ENCODE measurements around the gene ZSCAN22.
A peak's percentile ranks its signal among the peaks of the same experiment; 100 is the strongest.
"Not testable (repeated sequence)": the region's sequence is repeated elsewhere in the genome, so short reads cannot be mapped to it uniquely, and the experiment has no call there.

Gene ZSCAN22

DNA sequence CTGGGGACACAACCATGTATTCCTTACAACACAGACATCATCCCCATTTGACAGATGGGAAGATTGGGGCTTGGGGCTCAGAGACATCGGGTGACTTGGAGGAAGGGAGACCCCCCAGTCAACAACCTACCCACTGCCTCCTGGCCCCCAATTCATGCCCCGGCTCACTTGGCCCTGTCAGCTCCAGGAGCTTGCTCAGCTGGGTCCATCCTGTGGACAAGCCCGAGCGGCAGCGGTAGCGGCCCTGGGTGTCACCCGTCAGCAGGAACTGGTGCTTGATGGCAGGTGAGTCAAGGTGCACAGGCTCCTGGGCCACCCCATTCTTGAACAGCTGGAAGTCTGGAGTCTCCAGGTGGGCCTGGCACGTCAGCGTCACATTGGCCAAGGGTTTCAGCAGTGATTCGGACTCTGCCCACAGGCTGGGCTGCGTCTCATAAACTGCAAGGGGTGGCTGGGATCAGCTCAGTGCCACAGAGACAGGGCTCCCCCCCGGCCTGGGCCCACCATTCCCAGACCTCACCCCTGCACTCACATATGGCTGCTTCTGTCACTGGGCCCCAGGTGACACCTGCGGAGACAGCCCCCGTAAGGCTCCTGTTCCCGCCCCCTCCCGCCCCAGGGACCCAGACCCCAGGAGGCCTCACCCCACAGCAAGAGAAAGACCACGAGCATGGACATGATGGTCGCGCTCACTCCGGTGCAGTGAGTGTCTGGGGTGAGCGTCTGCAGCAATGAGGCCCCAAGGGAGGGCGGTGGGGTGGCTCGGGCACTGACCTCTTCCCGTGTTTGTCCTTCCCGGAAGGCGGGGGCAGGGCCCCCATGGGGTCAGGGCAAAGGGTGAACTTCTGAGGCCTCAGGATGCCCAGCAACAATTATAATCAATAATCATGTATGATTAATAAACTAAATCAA lies 26.2 kb downstream of the ZSCAN22 start, which contains the start of gene A1BG:
Gene A1BG, minus strand, starts transcription at position 733 of the 912 bp plus-strand sequence. Its CDS starts 55 bp downstream, at position 678.
- no peak for DNase-seq

DNA sequence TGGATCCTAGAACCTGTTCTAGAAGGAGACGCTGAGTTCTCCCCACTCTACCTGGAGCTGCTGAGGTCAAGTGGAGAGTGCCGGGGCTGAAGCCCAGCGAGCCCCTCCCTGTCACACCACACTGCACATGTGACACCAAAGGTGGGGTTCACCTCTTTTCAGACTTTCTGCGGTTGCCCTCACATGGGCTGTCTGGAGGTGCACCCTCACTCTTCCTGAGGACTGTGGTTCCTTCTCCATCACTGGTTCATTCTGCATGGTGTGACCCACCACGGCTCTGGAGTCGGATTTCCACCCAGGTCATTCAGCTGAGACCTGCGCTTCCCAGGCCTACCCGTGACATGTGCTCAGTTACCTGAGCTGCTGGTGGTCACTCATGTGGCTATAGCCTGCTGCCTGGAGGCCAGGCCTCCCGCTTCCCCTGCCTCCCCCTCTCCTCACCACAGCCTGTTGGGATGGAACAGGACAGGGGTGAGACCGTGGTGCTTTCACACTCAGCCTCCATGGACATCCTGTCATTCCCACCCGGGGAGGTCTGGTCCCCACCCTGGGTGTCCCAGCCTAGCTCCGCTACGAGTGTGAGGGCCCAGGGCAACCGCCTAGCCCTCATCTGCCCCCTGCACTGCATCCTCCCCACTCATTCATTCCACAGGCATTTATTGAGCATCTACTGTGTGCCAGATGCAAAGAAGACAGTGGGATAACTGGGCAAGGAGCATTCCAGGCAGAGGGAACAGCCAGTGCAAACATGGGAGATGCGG lies 27.1 kb downstream of the ZSCAN22 start:
- DNase-seq, result no peak

DNA sequence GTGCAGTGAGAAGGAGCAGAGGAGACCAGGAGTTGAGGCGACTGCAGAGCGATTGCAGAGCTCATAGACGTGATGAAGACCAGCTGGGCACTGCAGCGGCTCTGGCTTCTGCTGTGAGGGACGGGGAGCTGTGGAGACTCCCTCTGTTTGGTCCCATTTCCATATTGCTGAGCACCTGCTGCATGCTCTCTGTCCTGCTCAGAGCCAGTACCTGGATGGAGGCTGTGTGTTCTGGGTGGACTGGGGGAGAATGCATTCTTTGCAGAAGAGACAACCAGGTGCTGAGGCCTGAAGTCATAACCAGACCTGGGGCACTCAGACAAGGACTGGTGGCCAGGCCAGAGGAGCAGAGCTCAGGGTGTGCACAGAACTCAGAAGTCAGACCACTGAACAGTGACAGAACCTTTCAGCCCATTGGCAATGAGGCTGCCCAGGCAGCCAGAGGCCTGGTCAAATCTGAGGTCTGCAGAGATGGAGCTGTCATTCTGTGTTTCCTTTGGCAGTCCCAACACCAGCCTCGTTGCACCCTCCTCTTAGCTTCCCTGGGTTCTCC lies 27.8 kb downstream of the ZSCAN22 start:
- no peak for DNase-seq

DNA sequence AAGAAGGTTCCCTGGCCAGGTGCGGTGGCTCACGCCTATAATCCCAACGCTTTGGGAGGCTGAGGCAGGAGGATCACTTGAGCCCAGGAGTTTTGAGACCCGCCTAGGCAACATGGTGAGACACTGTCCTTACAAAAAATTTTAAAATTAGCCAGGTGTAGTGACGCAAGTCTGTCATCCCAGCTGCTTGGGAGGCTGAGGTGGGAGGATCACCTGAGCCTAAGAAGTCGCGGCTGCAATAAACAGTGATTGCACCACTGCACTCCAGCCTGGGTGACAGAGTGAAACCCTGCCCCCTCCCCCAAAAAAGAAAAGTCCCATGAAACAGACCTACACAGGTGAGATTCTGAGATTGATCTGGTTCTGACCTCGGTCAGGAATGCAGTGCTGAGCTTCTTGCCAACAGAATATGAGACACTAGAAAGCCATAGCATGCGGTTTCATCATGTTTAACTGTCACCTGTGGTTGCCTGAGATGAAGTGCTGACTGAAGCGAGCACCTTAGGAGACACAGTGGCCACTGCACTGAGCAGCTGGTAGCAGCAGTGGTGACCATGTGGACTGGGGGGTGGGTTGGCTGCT lies 28.5 kb downstream of the ZSCAN22 start:
- DNase-seq, result no peak

DNA sequence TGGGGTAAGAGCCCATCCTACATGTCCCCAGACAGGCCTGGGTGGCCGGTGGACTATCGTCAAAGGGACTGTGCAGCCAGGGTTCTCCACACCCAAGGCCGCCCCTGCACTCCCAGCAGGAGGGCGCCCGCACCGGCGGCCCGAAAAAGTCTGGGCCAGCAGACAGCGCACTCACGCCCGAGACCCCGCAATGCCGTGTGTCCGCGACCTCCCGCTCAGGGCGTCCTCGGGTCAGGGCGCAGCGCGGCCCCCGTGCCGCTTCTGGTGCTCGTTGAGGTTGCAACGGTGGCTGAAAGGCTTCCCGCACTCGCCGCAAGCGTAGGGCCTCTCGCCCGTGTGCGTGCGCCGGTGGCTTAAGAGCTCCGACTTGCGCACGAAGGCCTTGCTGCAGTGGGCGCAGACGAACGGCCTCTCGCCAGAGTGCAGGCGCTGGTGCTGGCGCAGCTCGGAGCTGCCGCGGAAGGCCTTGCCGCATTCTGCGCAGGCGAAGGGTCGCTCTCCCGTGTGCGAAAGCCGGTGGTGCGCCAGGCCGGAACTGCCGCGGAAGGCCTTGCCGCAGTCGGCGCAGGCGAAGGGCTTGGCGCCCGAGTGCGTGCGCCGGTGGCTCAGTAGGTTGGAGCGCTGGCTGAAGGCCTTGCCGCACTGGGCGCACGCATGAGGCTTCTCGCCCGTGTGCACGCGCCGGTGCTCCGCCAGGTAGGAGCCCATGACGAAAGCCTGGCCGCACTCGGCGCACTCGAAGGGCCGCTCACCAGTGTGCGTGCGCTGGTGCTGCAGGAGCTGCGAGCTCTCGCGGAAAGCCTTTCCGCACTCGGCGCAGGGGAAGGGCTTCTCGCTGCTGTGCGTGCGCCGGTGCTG lies 29.3 kb downstream of the ZSCAN22 start:
- DNase-seq, result no peak

DNA sequence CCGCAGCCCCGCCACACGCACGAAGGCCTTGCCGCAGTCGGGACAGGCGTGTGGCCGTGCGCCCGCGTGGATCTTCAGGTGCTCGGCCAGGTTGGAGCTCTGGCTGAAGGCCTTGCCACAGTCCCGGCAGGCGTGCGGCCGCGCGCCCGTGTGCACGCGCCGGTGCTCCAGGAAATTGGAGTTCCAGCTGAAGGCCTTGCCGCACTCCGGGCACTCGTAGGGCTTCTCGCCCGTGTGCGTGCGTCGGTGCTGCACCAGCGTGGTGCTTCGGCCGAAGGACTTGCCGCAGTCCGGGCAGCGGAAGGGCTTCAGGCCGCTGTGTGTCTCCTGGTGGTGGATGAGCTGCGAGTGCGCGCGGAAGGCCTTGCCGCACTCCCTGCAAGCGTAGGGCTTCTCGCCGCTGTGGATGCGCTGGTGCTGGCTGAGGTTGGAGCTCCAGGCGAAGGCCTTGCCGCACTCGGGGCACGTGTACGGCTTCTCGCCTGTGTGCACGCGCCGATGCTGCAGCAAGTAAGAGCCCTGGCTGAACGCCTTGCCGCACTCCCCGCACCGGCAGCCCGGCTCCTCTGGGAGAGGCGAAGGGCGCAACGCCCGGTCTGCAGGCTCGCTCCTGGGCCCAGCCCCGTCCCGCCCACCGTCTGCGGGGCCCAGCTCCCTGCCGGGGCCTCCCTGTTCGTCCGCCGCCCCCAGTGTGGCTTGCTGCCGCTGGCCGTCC lies 30.1 kb downstream of the ZSCAN22 start:
- DNase-seq, result no peak

DNA sequence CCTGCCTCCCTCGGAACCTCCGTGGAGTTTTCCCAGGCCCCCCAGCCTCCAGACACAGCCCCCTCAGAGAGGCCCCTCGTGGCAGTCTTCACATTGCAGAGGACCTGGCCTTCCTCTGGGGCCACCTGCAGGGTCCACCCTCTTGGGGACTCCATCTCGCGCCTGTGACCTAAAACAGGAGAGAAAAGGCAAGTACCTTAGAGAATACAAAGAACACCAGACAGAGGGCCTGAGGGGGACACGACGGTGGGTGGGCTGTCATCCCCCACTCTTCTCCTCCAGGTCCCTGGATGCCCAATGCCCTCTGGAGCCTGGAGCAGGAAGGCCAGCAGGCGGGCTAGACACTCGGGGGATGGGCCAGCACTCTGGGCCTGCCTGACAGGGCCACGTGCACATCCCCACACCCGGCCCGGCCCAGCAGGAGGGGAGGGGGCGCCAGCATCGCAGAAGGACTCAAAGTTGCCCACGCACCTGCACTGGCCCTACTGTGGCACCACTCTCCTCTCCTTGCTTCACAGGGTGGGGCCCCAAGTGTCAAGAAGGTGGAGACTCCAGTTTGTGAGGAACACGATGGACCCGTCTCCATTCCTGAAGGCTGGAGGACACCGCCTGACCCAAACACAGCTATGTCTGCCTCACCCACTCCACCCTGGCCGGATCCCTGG lies 30.8 kb downstream of the ZSCAN22 start:
- DNase-seq, result no peak

DNA sequence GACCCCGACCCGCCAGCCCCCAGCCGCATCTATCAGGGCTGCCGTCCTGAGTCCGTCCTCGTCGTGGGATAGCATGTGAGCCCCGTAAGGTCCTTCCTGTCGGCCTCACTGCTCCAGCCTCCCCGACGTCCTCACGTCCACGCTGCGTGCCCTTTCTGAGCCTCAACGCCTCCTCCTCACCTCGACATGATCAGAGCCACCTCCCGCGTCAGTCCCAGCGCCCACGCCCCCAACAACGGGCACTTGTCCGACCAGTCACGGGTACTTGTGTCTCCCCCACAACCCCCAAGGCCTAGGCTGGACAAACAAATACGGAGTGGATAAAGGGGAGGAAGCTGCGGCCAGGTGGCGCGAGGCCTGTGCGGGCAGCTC lies 35.1 kb downstream of the ZSCAN22 start:
- DNase-seq, result no peak

DNA sequence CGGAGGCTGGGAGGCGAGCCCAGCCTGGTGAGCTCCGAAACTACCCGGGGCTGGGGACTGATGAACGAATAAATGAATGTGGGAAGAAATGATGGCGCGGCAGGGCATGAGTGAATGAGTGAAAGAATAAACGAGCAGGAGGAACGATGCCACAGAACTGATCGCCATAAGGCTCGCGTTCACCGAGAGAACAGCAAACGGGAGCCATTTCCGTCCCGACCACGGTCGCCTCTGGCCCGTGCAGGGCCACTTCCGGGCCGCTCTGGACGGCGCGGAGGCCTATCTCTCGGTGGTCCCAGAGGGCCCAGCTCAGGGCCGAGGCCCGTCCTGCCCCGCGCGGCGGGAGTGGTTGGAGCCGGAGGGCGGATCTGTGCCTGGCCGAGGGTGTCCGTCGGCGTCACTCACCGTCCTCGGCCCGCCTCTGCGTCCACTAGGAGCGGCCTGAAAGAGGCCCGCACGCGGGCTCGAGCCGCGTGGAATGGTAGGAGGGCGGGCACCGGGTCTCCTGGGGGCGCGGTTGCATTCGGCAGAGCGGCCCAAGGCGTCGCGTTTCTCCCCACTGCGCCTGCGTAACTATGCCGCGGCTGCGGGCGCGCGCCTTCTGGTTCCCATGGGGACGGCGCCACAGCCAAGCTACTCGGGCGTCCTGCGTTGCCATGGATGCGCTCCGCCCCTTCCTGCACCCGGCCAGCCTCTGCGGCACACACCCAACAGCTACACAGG lies 35.6 kb downstream of the ZSCAN22 start, which contains the start of gene ZNF497:
Gene ZNF497, minus strand, starts transcription at position 480 of the 723 bp plus-strand sequence. CDS start 5,116 bp downstream, outside the sequence.
- DNase-seq, result peak; percentile 98

DNA sequence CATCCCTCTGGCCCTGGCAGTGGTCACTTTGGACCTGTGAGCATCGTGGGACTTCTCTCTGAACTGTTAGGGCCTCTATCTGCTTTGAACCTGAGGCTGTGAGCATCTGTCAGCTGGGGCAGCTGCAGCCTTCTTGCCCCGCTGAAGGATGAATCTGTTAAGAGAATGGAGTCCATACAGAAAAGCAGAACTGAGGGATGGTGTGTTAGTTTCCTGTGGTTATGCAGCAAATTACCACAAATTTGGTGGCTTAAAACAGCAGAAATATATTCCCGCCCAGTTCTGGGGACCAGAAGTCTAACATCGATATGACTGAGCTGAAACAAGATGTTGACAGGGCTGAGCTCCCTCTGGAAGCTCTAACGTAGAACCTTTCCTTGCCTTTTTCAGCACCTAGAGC lies 37.4 kb downstream of the ZSCAN22 start:
- DNase-seq, result no peak

DNA sequence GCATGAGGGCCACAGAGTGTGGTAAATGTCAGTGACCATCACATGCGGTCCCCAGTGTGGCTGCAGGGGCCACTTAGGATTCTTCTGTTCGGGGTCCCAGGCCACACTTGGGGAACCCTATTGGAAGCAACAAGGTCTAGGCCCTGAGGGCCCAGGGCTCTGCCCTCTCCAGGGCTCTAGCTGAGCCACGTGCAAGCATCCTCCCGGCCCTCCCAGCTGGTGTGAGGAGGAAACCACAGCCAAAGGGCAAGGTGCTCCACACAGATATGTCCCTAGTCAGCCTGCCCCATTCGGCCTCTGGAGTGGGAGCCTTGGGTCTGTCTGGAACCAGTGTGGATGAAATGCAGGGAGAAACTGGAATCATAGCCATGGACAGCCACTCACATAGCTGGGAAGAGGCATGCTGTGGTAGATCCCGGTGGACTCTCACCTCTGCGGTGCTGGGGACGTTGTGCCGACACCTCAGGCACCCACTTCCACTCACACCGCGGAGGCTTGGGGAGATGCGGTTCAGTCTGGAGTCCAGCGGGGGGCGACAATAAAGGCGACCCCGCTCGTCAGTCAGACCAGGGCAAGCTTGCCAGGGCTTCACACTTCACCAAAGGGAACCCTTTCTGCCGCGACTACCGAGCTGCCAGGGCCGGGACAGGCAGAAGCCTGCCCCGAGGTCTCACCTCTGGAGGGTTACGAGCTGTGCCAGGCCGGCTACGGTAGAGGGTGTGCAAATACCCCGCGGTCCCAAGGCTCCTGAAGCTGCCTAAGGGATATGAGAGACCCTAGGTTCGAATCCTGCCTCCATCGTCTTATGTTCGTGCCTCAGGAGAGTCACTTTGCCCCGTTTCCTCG lies 40.0 kb downstream of the ZSCAN22 start:
- no peak for DNase-seq

DNA sequence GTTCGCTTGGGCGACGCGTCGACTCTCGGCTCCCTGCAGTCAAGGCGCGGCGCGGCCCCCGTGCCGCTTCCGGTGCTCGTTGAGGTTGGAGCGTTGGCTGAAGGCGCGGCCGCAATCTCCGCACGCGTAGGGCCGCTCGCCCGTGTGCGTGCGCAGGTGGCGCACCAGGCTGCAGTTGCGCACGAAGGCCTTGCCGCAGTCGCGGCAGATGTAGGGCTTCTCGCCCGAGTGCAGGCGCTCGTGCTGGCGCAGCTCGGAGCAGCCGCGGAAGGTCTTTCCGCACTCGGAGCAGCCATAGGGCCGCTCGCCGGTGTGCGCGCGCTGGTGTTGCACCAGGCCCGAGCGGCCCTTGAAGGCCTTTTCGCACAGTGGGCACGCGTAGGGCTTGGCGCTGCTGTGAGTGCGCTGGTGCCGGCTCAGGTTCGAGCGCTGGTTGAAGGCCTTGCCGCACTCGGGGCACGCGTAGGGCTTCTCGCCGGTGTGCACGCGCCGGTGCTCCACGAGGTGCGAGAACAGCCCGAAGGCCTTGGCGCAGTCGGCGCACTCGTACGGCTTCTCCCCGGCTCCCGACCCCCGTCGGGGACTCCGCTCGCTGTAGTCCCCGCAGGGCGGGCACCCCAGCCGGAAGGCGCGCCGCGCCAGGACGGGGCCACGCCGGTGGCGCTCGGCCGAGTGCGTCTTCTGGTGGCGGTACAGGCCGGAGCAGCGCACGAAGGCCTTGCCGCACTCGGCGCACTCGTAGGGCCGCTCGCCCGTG lies 41.1 kb downstream of the ZSCAN22 start:
- DNase-seq, result no peak

DNA sequence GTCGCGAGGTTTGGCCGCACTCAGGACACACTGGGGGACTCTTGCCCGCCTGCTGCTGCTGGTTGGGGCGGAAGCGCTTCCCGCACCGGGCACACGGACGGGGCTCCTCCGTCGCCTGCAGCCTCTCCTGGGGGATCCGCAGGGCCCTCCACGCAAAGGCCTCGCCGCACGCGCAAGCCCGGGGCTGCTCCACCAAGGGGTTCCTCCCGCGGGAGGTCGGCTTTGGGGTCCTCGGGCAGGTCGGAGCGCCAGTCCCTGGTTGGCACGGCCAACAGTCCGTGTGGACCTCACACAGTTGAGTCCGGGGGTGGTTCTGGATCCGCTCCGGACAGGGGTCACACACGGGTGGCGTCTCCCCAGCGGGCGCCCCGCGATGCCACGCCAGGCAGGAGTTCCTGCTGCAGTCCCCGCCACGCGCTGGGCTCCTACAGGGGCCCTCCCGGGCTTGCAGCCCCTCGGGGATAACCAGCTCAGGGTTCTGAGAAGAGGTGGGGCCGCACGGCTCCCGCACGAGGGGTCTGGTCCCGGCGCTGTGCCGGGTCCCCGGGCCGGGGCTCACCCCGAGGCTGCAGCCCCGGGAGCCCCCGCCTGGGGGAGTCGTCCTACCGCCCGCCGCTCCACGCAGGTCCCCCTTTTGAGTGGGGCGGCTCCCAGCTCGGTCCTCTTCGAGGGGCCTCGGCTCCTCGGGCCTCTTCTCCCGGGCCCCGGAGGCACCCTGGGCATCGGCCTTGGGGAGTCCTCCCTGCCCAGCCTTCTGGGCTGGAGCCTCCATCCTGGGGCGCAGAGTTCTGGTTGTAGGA lies 42.0 kb downstream of the ZSCAN22 start:
- no peak for DNase-seq

DNA sequence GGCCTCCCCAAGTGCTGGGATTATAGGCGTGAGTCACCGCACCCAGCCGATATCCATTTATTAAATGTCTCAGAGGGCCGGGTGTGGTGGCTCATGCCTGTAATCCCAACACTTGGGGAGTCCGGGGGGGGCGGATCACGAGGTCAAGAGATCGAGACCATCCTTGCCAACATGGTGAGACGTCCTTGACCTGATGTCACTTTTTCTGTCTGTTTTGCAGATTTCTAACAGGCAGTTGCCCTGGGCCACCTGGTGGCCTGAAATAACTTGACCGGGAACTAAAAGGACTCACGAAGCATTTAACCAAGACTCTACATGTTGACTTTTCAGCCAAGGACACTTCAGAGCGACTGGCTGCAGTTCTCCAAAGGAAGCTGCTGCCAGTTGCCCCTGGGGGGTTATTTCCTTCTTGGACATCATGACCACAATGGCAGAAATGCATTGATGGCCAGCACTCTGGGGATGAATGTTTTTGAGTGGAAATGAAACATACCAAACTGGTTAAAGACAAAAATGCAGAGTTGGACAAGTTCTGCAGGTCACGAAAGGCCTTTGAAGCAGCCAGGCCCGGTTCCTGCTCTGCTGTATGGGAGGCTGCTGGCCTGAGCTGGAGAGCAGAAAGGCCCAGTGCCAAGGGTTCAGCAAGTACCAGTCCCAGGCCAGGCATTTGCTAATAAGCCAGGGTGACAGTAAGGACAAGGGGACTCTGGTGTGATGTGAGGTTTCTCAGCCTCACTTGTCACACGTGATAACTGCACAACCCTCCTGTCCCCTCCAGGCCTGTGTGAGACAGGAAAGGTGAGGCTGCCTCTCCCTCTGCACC lies 45.7 kb downstream of the ZSCAN22 start:
- no peak for DNase-seq

DNA sequence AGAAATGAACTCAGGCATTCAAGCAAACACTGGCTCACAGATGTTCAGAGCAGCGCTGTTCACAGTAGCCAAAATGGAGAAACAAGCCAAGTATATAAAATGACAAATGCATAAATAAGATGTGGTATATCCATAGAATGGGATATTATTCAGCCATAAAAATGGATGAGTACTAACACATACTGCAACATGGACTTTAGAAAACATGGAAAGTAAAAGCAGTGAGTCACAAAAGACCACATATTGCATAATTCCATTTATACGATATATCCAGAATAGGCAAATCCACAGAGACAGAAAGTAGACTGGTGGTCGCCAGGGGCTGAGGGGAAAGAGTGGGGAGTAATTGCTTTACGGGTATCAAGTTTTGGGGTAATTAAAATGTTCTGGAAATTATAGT lies 47.4 kb downstream of the ZSCAN22 start:
- no peak for DNase-seq

DNA sequence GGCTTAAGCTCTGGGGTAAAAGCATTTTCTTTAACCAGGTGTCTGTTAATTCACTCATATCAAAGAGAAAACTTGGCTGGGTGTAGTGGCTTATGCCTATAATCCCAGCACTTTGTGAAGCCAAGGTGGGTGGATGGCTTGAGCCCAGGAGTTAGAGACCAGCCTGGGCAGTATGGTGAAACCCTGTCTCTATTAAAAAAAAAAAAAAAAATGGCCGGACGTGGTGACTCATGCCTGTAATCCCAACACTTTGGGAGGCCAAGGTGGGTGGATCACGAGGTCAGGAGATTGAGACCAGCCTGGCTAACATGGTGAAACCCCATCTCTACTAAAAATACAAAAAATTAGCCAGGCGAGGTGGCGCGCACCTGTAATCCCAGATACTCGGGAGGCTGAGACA lies 49.9 kb downstream of the ZSCAN22 start:
- DNase-seq, result not testable (repeated sequence)

DNA sequence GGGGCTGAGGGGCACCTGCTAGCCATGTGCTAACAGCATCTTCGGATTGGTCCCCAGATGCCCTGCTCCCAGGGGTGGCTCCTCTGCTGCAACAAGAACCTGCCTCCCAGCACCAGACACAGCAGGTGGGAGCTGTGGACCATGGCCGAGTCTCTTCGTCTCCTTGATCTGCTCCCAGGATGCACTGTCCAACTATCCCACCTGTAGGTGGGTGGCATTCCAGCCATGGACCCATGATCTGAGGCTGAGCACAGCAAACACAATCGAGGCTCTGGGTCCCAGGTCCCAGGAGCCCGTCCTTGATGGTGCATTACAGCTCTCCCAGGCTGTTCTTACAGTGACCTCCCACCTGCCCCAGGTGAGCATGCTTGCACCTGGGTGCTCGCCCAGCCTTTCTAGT lies 52.5 kb downstream of the ZSCAN22 start:
- no peak for DNase-seq

Measured in NCI-H1436 (cell line).